Transverse colon (tissue), 4 donors: Measurements from ENCODE around the gene SNRPF. TPM values are rescaled to one million over a fixed set of nuclear protein-coding genes. Genes with fewer than 3 reads are reported as not detected.
A peak's percentile ranks its signal among the peaks of the same experiment; 100 is the strongest.

Experiments used
- DNase-seq: peaks from one replicate; pipeline ENCODE4 v3.0.0-alpha.2; 2019
- H3K27ac ChIP-seq, 4 donors: fragments of 200-600 bp; sonication (generic); 2 replicates each; pipeline ENCODE4 v1.5.1; 2016 to 2018; ENCODE audit warnings: inconsistent platforms in 4 of 4
- H3K27me3 ChIP-seq: fragments of 200-600 bp; sonication (generic); 2 replicates; pipeline ENCODE4 v1.5.1; 2017; ENCODE audit warnings: inconsistent platforms
- H3K36me3 ChIP-seq, 4 donors: fragments of 200-600 bp; sonication (generic); 2 replicates each; pipeline ENCODE4 v1.5.1; 2017 to 2019; ENCODE audit warnings: inconsistent platforms in 4 of 4
- H3K4me1 ChIP-seq, 4 donors: fragments of 200-600 bp; sonication (generic); 2 replicates each; pipeline ENCODE4 v1.5.1; 2017 to 2020; ENCODE audit warnings: inconsistent platforms in 4 of 4
- H3K4me3 ChIP-seq, 4 donors: fragments of 200-600 bp; sonication (generic); 1 replicate in 1 of 4; 2 replicates in 3 of 4; pipeline versions ENCODE4 v1.5.1 to v1.6.1; 2017 to 2019; ENCODE audit warnings: inconsistent platforms in 4 of 4
- H3K9me3 ChIP-seq, 2 donors: fragments of 200-600 bp; sonication (generic); 2 replicates each; pipeline ENCODE4 v1.5.1; 2017 to 2019; ENCODE audit warnings: inconsistent platforms in 2 of 2
- CTCF ChIP-seq, 5 experiments: fragments of 200-600 bp in 3 of 5; fragments of 450-650 bp in 2 of 5; sonication (generic) in 3 of 5; IDR thresholded peaks; 1 replicate in 2 of 5; 2 replicates in 3 of 5; pipeline ENCODE4 v1.5.1; 2016 to 2017; ENCODE audit warnings: antibody characterized with exemption in 5 of 5, inconsistent platforms in 3 of 5, mild to moderate bottlenecking in 2 of 5, moderate library complexity in 1 of 5
- EP300 ChIP-seq: sonication (generic); formaldehyde crosslinking; IDR thresholded peaks from one replicate; pipeline ENCODE4 v1.6.1; 2017; ENCODE audit warnings: antibody characterized with exemption, low read depth
- POLR2A ChIP-seq: fragments of 450-650 bp; IDR thresholded peaks from one replicate; pipeline ENCODE4 v1.6.1; 2016; ENCODE audit warnings: antibody characterized with exemption, mild to moderate bottlenecking, moderate library complexity
- POLR2AphosphoS5 ChIP-seq, 3 donors: sonication (generic); formaldehyde crosslinking; IDR thresholded peaks; one replicate each; pipeline ENCODE4 v1.6.1; 2016; ENCODE audit warnings: antibody characterized with exemption in 3 of 3
- WGBS, 2 donors: methylation state at CpG; one replicate each; pipeline ENCODE4 v1.1.5; 2018; ENCODE audit warnings: low coverage in 1 of 2; 5-methylcytosine and 5-hydroxymethylcytosine counted together
- in situ Hi-C, 4 donors: fragments of 200-750 bp; cut with MboI; loops; one replicate each; pipeline versions ENCODE4 v1.15.0 to v1.15.1; 2017; ENCODE audit warnings: low sequenced_read_pairs in 3 of 4, low pct_ligation_motif_present in 1 of 4, low pct_unique_long_range_greater_than_20kb in 1 of 4
- intact Hi-C: fragments of 100-400 bp; cut with DNase I; formaldehyde crosslinking; loops from one replicate; pipeline ENCODE4 v1.15.1; 2023; ENCODE audit warnings: low total_unique reads
- total RNA-seq, 4 donors: library from RNA; depleted of rRNA; stranded (reverse); fragments of >200 nt; gene quantifications; one replicate each; pipeline ENCODE4 v1.1.0, GENCODE V29; 2016

SNRPF gene
- total RNA-seq, 4 donors from 2014 or later = 4.8 to 8.3 TPM; not detected in 2

GRCh38 chr12:95815632-95816212 lies 43.0 kb upstream of the SNRPF start:
- TF ChIP-seq CTCF (IDR thresholded peaks at IDR 0.05) (peak; percentile 62 to 75 (median 70)), EP300 (no peak)
- Histone ChIP-seq H3K36me3 (no peaks in the 10 kb centered on the region), H3K4me1 (peaks cover 0 to 3% (median 0%) of the 10 kb centered on the region in 4 donors), H3K9me3 (no peaks in the 10 kb centered on the region), H3K4me3 (no peak overlapping the region), H3K27me3 (no peaks in the 10 kb centered on the region), H3K27ac (no peak overlapping the region)
- in situ Hi-C loops (loop anchor here in 3 of 4 donors (10.0 to 25.0 kb wide), 3 partner anchors 191 to 228 kb away; no protein-coding TSS in a partner anchor), intact Hi-C loops (loop anchor here (10.0 kb wide), 1 partner anchor 231 kb away; no protein-coding TSS in a partner anchor)
- DNase-seq = no peak
- 48 to 51% methylated on average over 5 of the region's 5 CpGs for WGBS, 2 donors

- no peaks in the 10 kb centered on the region for H3K36me3 ChIP-seq
These were observed 38.6 kb upstream of the SNRPF start for GRCh38 chr12:95820096-95820703.

GRCh38 chr12:95829395-95829794 lies 29.4 kb upstream of the SNRPF start:
- in situ Hi-C loops = no loop called here
- peaks cover 0 to 6% (median 0%) of the 10 kb centered on the region in 4 donors for H3K4me1 ChIP-seq
- no peak for TF ChIP-seq POLR2AphosphoS5 (IDR thresholded peaks at IDR 0.05)
- no peak for TF ChIP-seq POLR2A
- TF ChIP-seq CTCF (IDR thresholded peaks at IDR 0.05) = no peak
- TF ChIP-seq EP300 = no peak
- no peak overlapping the region for H3K4me3 ChIP-seq
- H3K36me3 ChIP-seq = no peaks in the 10 kb centered on the region
- no peaks in the 10 kb centered on the region for H3K9me3 ChIP-seq
- H3K27me3 ChIP-seq = no peaks in the 10 kb centered on the region
- intact Hi-C loops = no loop called here
- no peak for DNase-seq
- H3K27ac ChIP-seq = no peak overlapping the region

More at GRCh38 chr12:95820096-95820703, 38.6 kb upstream of the SNRPF start:
- TF ChIP-seq POLR2A (no peak), EP300 (no peak), POLR2AphosphoS5 (IDR thresholded peaks at IDR 0.05) (peak in 2 of 3 donors; percentile 67 to 70), CTCF (IDR thresholded peaks at IDR 0.05) (peak; percentile 38 to 66 (median 50))
- no peaks in the 10 kb centered on the region for H3K27me3 ChIP-seq
- H3K27ac ChIP-seq = no peak overlapping the region
- H3K4me1 ChIP-seq = peaks cover 0 to 3% (median 0%) of the 10 kb centered on the region in 4 donors
- peak; percentile 41 for DNase-seq
- WGBS, 2 donors = 0% methylated on average over 1 of the region's 1 CpG
- in situ Hi-C loops (loop anchor here in 1 of 4 donors (25.0 kb wide), 1 partner anchor 233 kb away; no protein-coding TSS in a partner anchor), intact Hi-C loops (no loop called here)
- H3K4me3 ChIP-seq = no peak overlapping the region
- H3K9me3 ChIP-seq = no peaks in the 10 kb centered on the region

- no peaks in the 10 kb centered on the region for H3K27me3 ChIP-seq
- intact Hi-C loops = no loop called here
- peaks cover 0 to 6% (median 0%) of the 10 kb centered on the region in 4 donors for H3K4me1 ChIP-seq
- TF ChIP-seq CTCF (IDR thresholded peaks at IDR 0.05) (no peak), EP300 (no peak), POLR2AphosphoS5 (IDR thresholded peaks at IDR 0.05) (no peak), POLR2A (no peak)
- no peaks in the 10 kb centered on the region for H3K9me3 ChIP-seq
- WGBS, 2 donors = 48 to 69% methylated on average over 2 of the region's 2 CpGs
- H3K4me3 ChIP-seq = no peak overlapping the region
- H3K27ac ChIP-seq = no peak overlapping the region
- no peaks in the 10 kb centered on the region for H3K36me3 ChIP-seq
- no peak for DNase-seq
- in situ Hi-C loops = no loop called here
These were observed 28.2 kb upstream of the SNRPF start for GRCh38 chr12:95830335-95831089.
